Measurements from ENCODE around the gene TTC28.
"Not testable (repeated sequence)": the region's sequence is repeated elsewhere in the genome, so short reads cannot be mapped to it uniquely, and the experiment has no call there.

Gene TTC28

DNA sequence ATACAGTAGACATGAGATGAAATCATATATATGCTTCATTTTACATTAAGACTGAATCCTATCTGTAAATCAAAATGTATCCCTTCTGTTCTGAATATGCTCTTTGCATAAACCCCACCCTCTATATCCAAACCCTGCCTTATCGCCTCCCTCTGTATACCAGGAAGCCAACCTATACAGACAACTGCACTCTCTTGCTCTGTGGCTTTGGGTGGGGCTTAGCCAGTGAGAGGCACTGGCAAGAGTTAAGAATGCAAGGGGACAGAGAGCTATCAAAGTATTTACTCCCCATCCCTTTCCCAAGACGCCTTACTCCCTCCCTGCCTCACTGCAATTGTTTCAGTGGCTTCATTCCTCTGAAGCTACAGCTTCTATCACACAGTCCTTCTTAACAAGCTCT is 309.8 kb downstream of the TTC28 start:
- Histone ChIP-seq H3K36me3 (ENCODE audit: control insufficient read depth in 1 of 2, insufficient read depth in 2 of 2, low read length in 2 of 2) (no peaks in the 10 kb centered on the region), H3K9me3 (ENCODE audit: control insufficient read depth in 1 of 2, low read length in 2 of 2) (no peaks in the 10 kb centered on the region), H3K27ac (ENCODE audit: low read length) (no peak overlapping the region), H3K4me1 (ENCODE audit: control insufficient read depth in 1 of 2, insufficient read depth in 2 of 2, low read length in 2 of 2) (peaks cover 0 to 7% of the 10 kb centered on the region in 2 donors), H3K27me3 (ENCODE audit: low read depth, low read length) (no peaks in the 10 kb centered on the region), H3K4me3 (ENCODE audit: low read depth in 1 of 2, low read length in 2 of 2) (no peak overlapping the region)

DNA sequence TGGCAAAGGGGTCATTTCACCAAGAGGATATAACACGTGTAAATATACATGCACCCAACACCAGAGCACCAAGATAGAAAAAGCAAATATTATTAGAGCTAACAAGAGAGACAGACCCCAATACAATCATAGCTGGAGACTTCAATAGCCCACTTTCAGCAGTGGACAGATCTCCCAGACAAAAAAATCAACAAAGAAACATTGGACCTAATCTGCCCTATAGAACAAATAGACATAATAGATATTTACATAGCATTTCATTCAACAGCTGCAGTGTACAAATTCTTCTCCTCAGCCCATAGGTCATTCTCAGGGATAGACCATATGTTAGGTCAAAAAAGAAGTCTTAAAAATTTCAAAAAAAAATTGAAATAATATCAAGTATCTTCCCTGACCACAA is 312.8 kb downstream of the TTC28 start:
- Histone ChIP-seq H3K27ac (ENCODE audit: low read length) (no peak overlapping the region), H3K27me3 (ENCODE audit: low read depth, low read length) (no peaks in the 10 kb centered on the region), H3K4me1 (ENCODE audit: control insufficient read depth in 1 of 2, insufficient read depth in 2 of 2, low read length in 2 of 2) (no peaks in the 10 kb centered on the region), H3K36me3 (ENCODE audit: control insufficient read depth in 1 of 2, insufficient read depth in 2 of 2, low read length in 2 of 2) (no peaks in the 10 kb centered on the region), H3K4me3 (ENCODE audit: low read depth in 1 of 2, low read length in 2 of 2) (no peak overlapping the region), H3K9me3 (ENCODE audit: control insufficient read depth in 1 of 2, low read length in 2 of 2) (no peaks in the 10 kb centered on the region)

DNA sequence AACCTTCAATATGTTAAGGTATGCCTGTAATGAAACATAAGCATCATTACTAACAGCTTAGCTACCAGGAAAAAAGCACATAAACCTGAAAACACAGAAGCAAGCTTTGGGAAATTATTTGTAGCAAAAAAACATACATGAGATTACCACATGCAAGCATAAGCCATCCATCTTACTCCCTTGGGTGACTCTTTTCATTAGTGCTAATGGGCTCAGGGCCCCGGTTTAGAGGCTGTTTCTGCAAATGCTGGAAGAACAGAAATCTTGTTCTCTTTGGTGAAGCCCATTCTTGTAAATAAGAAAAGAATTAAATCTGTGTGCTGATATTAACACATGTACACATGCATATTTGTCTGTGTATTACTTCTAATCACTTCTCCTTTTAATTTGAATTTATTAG is 314.3 kb downstream of the TTC28 start:
- no peak overlapping the region for H3K27ac ChIP-seq (ENCODE audit: low read length)
- no peak overlapping the region for H3K4me3 ChIP-seq (ENCODE audit: low read depth in 1 of 2, low read length in 2 of 2)
- no peaks in the 10 kb centered on the region for H3K9me3 ChIP-seq (ENCODE audit: control insufficient read depth in 1 of 2, low read length in 2 of 2)
- H3K27me3 ChIP-seq (ENCODE audit: low read depth, low read length) = no peaks in the 10 kb centered on the region
- H3K4me1 ChIP-seq (ENCODE audit: control insufficient read depth in 1 of 2, insufficient read depth in 2 of 2, low read length in 2 of 2) = no peaks in the 10 kb centered on the region
- H3K36me3 ChIP-seq (ENCODE audit: control insufficient read depth in 1 of 2, insufficient read depth in 2 of 2, low read length in 2 of 2) = no peaks in the 10 kb centered on the region

DNA sequence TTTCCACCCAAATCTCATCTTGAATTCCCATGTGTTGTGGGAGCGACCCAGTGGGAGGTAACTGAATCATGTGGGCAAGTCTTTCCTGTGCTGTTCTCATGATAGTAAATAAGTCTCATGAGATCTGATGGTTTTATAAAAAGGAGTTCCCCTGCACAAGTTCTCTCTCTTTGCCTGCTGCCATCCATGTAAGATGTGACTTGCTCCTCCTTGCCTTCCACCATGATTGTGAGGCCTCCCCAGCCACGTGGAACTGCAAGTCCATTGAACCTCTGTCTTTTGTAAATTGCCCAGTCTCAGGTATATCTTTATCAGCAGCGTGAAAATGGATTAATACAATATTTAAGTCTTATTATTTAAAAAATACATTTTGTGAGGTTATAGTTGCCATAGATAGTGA is 315.5 kb downstream of the TTC28 start:
- H3K4me1 ChIP-seq (ENCODE audit: control insufficient read depth in 1 of 2, insufficient read depth in 2 of 2, low read length in 2 of 2); H3K4me3 ChIP-seq (ENCODE audit: low read depth in 1 of 2, low read length in 2 of 2); H3K27me3 ChIP-seq (ENCODE audit: low read depth, low read length); H3K9me3 ChIP-seq (ENCODE audit: control insufficient read depth in 1 of 2, low read length in 2 of 2); H3K36me3 ChIP-seq (ENCODE audit: control insufficient read depth in 1 of 2, insufficient read depth in 2 of 2, low read length in 2 of 2); H3K27ac ChIP-seq (ENCODE audit: low read length): not testable (repeated sequence)

DNA sequence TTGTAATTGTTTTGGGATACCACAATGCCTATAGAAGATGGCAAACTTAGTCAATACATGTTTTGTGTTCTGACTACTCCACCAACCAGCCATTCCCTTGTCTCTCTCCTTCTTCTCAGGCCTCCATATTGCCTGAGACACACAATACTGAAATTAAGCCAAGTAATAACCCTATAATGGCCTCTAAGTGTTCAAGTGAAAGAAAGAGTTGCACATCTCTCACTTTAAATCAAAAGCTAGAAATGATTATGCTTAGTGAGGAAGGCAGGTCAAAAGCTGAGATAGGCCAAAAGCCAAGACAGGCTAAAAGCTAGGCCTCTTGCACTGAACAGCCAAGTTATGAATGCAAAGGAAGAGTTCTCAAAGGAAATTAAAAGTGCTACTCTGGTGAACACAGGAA is 318.7 kb downstream of the TTC28 start:
- Histone ChIP-seq H3K4me3 (ENCODE audit: low read depth in 1 of 2, low read length in 2 of 2) (no peak overlapping the region), H3K27me3 (ENCODE audit: low read depth, low read length) (no peaks in the 10 kb centered on the region), H3K27ac (ENCODE audit: low read length) (no peak overlapping the region), H3K36me3 (ENCODE audit: control insufficient read depth in 1 of 2, insufficient read depth in 2 of 2, low read length in 2 of 2) (no peaks in the 10 kb centered on the region), H3K9me3 (ENCODE audit: control insufficient read depth in 1 of 2, low read length in 2 of 2) (no peaks in the 10 kb centered on the region), H3K4me1 (ENCODE audit: control insufficient read depth in 1 of 2, insufficient read depth in 2 of 2, low read length in 2 of 2) (no peaks in the 10 kb centered on the region)

DNA sequence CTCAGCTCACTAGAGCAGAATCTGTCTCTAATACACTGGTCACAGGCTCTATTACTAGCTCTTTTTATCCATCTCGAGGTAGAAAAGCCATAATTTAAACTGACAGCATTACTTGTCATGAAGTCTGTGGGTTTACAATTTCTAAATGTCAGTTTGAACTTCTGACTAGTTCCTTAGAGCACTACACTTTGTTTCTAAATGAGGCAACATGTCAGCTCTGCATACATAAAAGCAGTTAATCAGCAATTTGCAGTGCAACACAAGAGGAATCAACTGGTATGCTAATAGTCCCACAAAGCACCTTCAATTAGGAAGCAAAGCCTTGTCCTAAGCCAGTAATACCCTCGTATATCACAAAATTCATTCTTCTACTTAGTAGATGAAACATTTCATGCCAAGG is 321.3 kb downstream of the TTC28 start:
- H3K36me3 ChIP-seq (ENCODE audit: control insufficient read depth in 1 of 2, insufficient read depth in 2 of 2, low read length in 2 of 2) = no peaks in the 10 kb centered on the region
- no peaks in the 10 kb centered on the region for H3K4me1 ChIP-seq (ENCODE audit: control insufficient read depth in 1 of 2, insufficient read depth in 2 of 2, low read length in 2 of 2)
- H3K27ac ChIP-seq (ENCODE audit: low read length) = no peak overlapping the region
- no peaks in the 10 kb centered on the region for H3K27me3 ChIP-seq (ENCODE audit: low read depth, low read length)
- H3K4me3 ChIP-seq (ENCODE audit: low read depth in 1 of 2, low read length in 2 of 2) = no peak overlapping the region
- H3K9me3 ChIP-seq (ENCODE audit: control insufficient read depth in 1 of 2, low read length in 2 of 2) = no peaks in the 10 kb centered on the region

DNA sequence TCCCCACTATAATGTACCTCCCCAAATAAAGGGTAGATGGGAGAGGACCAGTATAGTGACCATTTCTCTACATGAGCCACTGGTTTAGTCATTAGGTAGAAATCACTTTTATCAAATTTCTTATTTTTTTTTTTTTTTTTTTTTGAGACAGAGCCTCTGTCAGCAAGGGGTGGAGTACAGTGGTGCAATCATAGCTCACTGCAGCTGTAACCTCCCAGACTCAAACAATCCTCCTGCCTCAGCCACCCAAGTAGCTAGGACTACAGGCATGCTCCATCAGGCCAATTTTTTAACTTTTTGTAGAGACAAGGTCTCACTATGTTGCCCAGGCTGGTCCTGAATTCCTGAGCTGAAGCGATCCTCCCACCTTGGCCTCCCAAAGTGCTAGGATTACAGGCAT is 322.4 kb downstream of the TTC28 start:
- no peak overlapping the region for H3K4me3 ChIP-seq (ENCODE audit: low read depth in 1 of 2, low read length in 2 of 2)
- no peaks in the 10 kb centered on the region for H3K9me3 ChIP-seq (ENCODE audit: control insufficient read depth in 1 of 2, low read length in 2 of 2)
- H3K4me1 ChIP-seq (ENCODE audit: control insufficient read depth in 1 of 2, insufficient read depth in 2 of 2, low read length in 2 of 2) = no peaks in the 10 kb centered on the region
- no peaks in the 10 kb centered on the region for H3K27me3 ChIP-seq (ENCODE audit: low read depth, low read length)
- no peaks in the 10 kb centered on the region for H3K36me3 ChIP-seq (ENCODE audit: control insufficient read depth in 1 of 2, insufficient read depth in 2 of 2, low read length in 2 of 2)
- H3K27ac ChIP-seq (ENCODE audit: low read length) = no peak overlapping the region

DNA sequence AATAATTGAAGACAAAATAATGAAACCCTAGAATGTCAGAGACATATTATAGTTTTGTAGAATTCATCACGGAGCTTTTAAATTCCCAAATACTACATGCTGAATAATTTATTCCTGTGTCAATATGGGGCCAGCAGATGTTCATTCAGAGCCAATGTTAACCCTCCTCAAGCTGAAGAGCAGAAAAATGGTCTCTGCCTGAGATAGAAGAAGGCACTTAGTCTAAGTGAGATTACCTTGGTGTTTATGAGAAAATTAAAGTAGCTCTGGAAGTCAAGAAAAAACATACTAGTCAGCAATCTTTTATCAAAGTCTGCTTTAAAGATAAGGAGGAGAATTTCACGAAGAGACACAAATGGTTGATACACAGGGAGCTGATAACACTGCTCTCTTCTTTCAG is 328.2 kb downstream of the TTC28 start:
- Histone ChIP-seq H3K27ac (ENCODE audit: low read length) (no peak overlapping the region), H3K27me3 (ENCODE audit: low read depth, low read length) (no peaks in the 10 kb centered on the region), H3K4me3 (ENCODE audit: low read depth in 1 of 2, low read length in 2 of 2) (no peak overlapping the region), H3K4me1 (ENCODE audit: control insufficient read depth in 1 of 2, insufficient read depth in 2 of 2, low read length in 2 of 2) (no peaks in the 10 kb centered on the region), H3K36me3 (ENCODE audit: control insufficient read depth in 1 of 2, insufficient read depth in 2 of 2, low read length in 2 of 2) (no peaks in the 10 kb centered on the region), H3K9me3 (ENCODE audit: control insufficient read depth in 1 of 2, low read length in 2 of 2) (no peaks in the 10 kb centered on the region)

DNA sequence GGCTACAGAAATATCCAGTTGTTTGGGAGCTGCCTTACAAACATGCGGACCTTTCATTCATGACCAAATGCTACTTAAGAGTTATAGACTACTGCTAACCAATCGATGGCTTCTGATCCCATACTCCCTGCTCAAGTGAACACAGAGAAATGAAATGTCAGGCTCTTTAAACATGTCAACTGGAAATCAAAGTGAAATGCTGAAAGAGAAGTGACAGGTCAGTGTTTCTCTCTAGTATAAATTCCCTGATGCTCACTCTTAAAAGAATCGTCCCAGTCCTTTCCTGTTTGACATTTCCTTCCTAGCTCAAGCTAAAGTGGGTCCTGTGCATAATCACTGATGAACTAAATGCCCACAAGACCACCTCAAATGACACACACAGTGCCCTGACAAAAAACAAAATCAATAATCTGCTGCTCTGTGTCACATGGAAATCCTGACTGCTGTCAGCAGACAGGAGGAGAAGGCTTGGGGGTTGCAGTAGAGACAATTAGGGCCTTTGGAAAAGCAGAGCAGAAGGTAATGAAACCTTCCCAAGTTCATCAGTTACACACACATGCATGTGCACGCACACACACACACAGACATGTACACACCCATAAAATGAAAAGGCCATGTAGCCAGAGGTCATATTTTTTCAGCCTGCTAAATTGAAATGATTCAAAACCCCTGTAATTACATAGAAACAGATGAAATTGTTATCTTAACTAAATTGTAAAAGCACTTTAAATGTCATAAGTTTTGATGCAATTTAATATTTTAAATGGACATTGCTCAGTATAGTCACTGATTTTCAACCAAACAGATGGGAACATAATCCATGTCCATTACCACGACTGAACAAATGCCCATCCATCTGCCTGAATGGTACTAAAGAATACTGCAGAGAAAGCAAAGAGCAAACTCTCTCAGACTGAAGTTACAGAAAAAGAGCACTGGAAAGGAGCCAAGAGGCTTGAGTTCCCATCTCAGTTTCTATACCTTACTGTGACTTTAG is 330.7 kb downstream of the TTC28 start:
- no peaks in the 10 kb centered on the region for H3K4me1 ChIP-seq (ENCODE audit: control insufficient read depth in 1 of 2, insufficient read depth in 2 of 2, low read length in 2 of 2)
- H3K4me3 ChIP-seq (ENCODE audit: low read depth in 1 of 2, low read length in 2 of 2) = no peak overlapping the region

DNA sequence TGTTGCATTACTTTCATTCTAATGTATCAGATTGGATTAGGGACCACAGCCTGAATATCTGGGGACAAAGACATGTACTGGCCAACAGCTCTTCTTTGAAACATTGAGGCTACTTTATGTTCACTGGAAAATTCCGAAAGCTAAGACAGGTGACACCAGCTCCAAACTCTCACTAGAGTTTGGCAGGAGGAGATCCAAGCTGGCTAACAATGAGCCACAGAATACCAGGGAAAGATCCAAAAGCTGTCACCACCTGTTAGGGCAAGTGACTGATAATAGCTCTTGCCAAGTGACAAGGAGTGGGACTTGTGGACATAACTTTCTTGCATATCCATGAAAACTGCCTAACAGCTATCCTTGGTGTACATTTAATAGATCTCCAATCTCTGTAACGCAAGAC is 333.3 kb downstream of the TTC28 start:
- Histone ChIP-seq H3K4me1 (ENCODE audit: control insufficient read depth in 1 of 2, insufficient read depth in 2 of 2, low read length in 2 of 2) (no peaks in the 10 kb centered on the region), H3K9me3 (ENCODE audit: control insufficient read depth in 1 of 2, low read length in 2 of 2) (no peaks in the 10 kb centered on the region), H3K27me3 (ENCODE audit: low read depth, low read length) (no peaks in the 10 kb centered on the region), H3K27ac (ENCODE audit: low read length) (no peak overlapping the region), H3K4me3 (ENCODE audit: low read depth in 1 of 2, low read length in 2 of 2) (no peak overlapping the region), H3K36me3 (ENCODE audit: control insufficient read depth in 1 of 2, insufficient read depth in 2 of 2, low read length in 2 of 2) (no peaks in the 10 kb centered on the region)

More for the DNA sequence above, 330.7 kb downstream of the TTC28 start:
- Histone ChIP-seq H3K36me3 (ENCODE audit: control insufficient read depth in 1 of 2, insufficient read depth in 2 of 2, low read length in 2 of 2) (no peaks in the 10 kb centered on the region), H3K27ac (ENCODE audit: low read length) (no peak overlapping the region), H3K27me3 (ENCODE audit: low read depth, low read length) (no peaks in the 10 kb centered on the region), H3K9me3 (ENCODE audit: control insufficient read depth in 1 of 2, low read length in 2 of 2) (no peaks in the 10 kb centered on the region)

DNA sequence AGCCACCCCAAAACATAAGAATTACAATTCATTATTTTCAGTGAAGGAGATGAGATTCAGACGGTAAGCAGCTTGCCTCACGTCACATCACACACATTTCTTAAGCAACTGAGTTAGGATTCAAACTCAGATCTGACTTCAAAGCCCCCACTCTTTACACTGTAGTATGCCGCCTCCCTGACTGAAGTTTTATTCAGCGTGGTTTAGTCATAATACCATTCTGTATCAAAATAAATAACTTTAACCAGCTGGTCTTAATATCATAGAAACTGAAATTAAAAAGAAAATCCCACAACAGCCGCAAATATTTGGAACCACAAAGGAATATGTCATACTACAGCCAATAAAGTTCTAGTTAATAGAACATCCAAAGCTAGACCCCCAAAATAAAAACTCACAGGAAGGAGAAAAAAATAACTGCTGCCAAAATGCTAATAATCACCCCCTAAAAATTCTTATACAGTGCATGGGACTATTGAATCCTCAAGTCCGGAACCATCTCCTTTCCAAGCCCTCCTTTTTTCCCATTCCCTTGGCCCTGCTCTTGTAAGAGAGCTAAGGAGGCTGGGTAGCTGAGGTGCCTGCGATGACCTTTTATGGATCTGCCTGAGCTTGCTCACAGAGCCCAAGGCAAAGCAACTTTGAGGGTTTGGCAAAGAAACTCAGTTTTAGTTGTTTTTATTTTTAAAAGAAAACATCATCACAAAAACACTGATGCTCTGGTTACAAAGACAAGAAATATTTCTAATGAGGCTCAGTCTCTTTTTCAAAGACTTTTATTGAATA is 334.5 kb downstream of the TTC28 start:
- H3K4me1 ChIP-seq (ENCODE audit: control insufficient read depth in 1 of 2, insufficient read depth in 2 of 2, low read length in 2 of 2) = peaks cover 0 to 3% of the 10 kb centered on the region in 2 donors
- H3K36me3 ChIP-seq (ENCODE audit: control insufficient read depth in 1 of 2, insufficient read depth in 2 of 2, low read length in 2 of 2) = no peaks in the 10 kb centered on the region
- no peak overlapping the region for H3K4me3 ChIP-seq (ENCODE audit: low read depth in 1 of 2, low read length in 2 of 2)
- no peaks in the 10 kb centered on the region for H3K27me3 ChIP-seq (ENCODE audit: low read depth, low read length)
- H3K27ac ChIP-seq (ENCODE audit: low read length) = no peak overlapping the region
- H3K9me3 ChIP-seq (ENCODE audit: control insufficient read depth in 1 of 2, low read length in 2 of 2) = no peaks in the 10 kb centered on the region

Measured in muscle layer of duodenum (tissue), 2 donors.